ENCODE data around the gene NUCKS1.

The NUCKS1 gene

DNA sequence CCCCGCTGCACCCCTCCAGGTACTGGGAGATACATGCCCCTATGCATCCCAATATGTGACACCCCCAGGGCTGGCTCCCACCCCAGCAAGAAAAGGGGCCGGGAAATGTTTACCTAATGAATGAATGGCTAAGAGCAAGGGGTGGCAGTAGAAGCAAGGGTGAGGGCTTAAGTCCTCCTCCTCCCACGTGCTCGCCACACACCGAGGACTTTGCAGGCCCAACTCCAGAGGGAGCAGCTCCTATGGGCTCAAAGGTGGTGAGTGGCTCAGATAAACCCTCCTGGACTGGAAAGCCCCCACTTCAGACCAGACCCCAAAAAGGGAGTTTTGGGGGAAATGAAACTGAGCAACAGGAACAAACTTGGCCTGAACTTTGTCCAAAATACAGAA, 81.0 kb downstream of the NUCKS1 start:
- Histone ChIP-seq H3K79me2 (ENCODE audit: control insufficient read depth, insufficient read depth, low read length, unreplicated experiment) (peaks cover 5% of the 10 kb centered on the region), H2AFZ (ENCODE audit: low read length, unreplicated experiment) (no peak overlapping the region), H3K27me3 (ENCODE audit: insufficient read depth, low read length) (no peaks in the 10 kb centered on the region), H3K36me3 (ENCODE audit: insufficient read depth, low read length) (no peaks in the 10 kb centered on the region), H3K4me1 (ENCODE audit: control insufficient read depth, insufficient read depth, low read length, unreplicated experiment) (peaks cover 26% of the 10 kb centered on the region), H3K27ac (ENCODE audit: low read depth, low read length) (no peak overlapping the region), H3K4me3 (ENCODE audit: low read depth, low read length) (no peak overlapping the region)

DNA sequence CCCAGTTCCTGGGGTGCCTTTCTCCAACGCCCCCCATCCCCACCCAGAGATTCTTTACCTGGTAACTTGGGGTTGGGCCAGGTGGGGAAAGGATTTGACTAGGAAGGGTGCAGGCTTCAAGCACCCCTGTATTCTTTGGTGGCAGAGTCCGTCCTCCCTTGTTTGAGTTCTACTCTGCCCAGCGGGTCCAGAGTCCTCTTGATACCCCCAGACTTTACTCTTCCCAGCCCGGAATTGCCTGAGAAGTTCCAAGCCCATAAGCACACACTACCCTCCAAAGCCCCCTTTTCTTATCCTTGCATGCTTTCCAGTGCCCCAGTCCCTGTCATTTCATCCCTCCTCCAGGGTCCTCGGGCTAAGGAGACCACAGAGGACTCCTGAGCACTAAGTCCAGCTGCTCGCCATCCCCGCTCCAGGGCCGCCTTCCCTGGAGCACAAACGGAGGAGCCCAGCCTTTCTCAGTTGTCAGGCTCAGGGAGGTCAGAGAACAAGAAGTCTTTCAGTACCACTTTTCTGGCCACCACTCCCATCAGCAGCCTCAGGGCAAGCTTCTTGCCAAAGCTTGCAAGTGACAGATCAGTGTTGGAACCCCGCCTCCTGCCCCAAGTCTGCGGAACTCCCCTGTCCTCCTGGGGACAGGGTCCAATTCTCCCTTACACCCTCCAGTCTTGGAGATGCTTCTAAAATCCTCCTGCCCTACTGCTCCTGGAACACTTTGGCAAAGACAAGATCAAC, 81.9 kb downstream of the NUCKS1 start:
- Histone ChIP-seq H3K36me3 (ENCODE audit: insufficient read depth, low read length) (no peaks in the 10 kb centered on the region), H3K27ac (ENCODE audit: low read depth, low read length) (no peak overlapping the region), H2AFZ (ENCODE audit: low read length, unreplicated experiment) (no peak overlapping the region), H3K79me2 (ENCODE audit: control insufficient read depth, insufficient read depth, low read length, unreplicated experiment) (peaks cover 5% of the 10 kb centered on the region), H3K27me3 (ENCODE audit: insufficient read depth, low read length) (no peaks in the 10 kb centered on the region), H3K4me1 (ENCODE audit: control insufficient read depth, insufficient read depth, low read length, unreplicated experiment) (peaks cover 26% of the 10 kb centered on the region), H3K4me3 (ENCODE audit: low read depth, low read length) (no peak overlapping the region)

- no peak overlapping the region for H3K27ac ChIP-seq (ENCODE audit: low read depth, low read length)
- no peaks in the 10 kb centered on the region for H3K36me3 ChIP-seq (ENCODE audit: insufficient read depth, low read length)
- no peak overlapping the region for H3K4me3 ChIP-seq (ENCODE audit: low read depth, low read length)
- H3K79me2 ChIP-seq (ENCODE audit: control insufficient read depth, insufficient read depth, low read length, unreplicated experiment), result peaks cover 5% of the 10 kb centered on the region
- no peaks in the 10 kb centered on the region for H3K27me3 ChIP-seq (ENCODE audit: insufficient read depth, low read length)
- H2AFZ ChIP-seq (ENCODE audit: low read length, unreplicated experiment), result no peak overlapping the region
- H3K4me1 ChIP-seq (ENCODE audit: control insufficient read depth, insufficient read depth, low read length, unreplicated experiment), result peaks cover 26% of the 10 kb centered on the region
Measured at GRCh38 chr1:205666372-205667166, 83.4 kb downstream of the NUCKS1 start.

- Histone ChIP-seq H3K27me3 (ENCODE audit: insufficient read depth, low read length) (no peaks in the 10 kb centered on the region), H2AFZ (ENCODE audit: low read length, unreplicated experiment) (no peak overlapping the region), H3K4me1 (ENCODE audit: control insufficient read depth, insufficient read depth, low read length, unreplicated experiment) (peaks cover 26% of the 10 kb centered on the region), H3K27ac (ENCODE audit: low read depth, low read length) (no peak overlapping the region), H3K36me3 (ENCODE audit: insufficient read depth, low read length) (no peaks in the 10 kb centered on the region), H3K79me2 (ENCODE audit: control insufficient read depth, insufficient read depth, low read length, unreplicated experiment) (peaks cover 5% of the 10 kb centered on the region), H3K4me3 (ENCODE audit: low read depth, low read length) (no peak overlapping the region)
Measured at GRCh38 chr1:205665201-205666045, 84.6 kb downstream of the NUCKS1 start.

GRCh38 chr1:205664399-205665017, 85.5 kb downstream of the NUCKS1 start:
- H3K27ac ChIP-seq (ENCODE audit: low read depth, low read length), result no peak overlapping the region

GRCh38 chr1:205663286-205663936, 86.6 kb downstream of the NUCKS1 start:
- no peaks in the 10 kb centered on the region for H3K27me3 ChIP-seq (ENCODE audit: insufficient read depth, low read length)
- no peaks in the 10 kb centered on the region for H3K36me3 ChIP-seq (ENCODE audit: insufficient read depth, low read length)
- H3K4me3 ChIP-seq (ENCODE audit: low read depth, low read length), result no peak overlapping the region
- peaks cover 5% of the 10 kb centered on the region for H3K79me2 ChIP-seq (ENCODE audit: control insufficient read depth, insufficient read depth, low read length, unreplicated experiment)
- no peak overlapping the region for H2AFZ ChIP-seq (ENCODE audit: low read length, unreplicated experiment)
- no peak overlapping the region for H3K27ac ChIP-seq (ENCODE audit: low read depth, low read length)
- peaks cover 14% of the 10 kb centered on the region for H3K4me1 ChIP-seq (ENCODE audit: control insufficient read depth, insufficient read depth, low read length, unreplicated experiment)

More at GRCh38 chr1:205664399-205665017, 85.5 kb downstream of the NUCKS1 start:
- H3K36me3 ChIP-seq (ENCODE audit: insufficient read depth, low read length), result no peaks in the 10 kb centered on the region
- no peak overlapping the region for H2AFZ ChIP-seq (ENCODE audit: low read length, unreplicated experiment)
- no peak overlapping the region for H3K4me3 ChIP-seq (ENCODE audit: low read depth, low read length)
- H3K4me1 ChIP-seq (ENCODE audit: control insufficient read depth, insufficient read depth, low read length, unreplicated experiment), result peaks cover 20% of the 10 kb centered on the region
- peaks cover 5% of the 10 kb centered on the region for H3K79me2 ChIP-seq (ENCODE audit: control insufficient read depth, insufficient read depth, low read length, unreplicated experiment)
- no peaks in the 10 kb centered on the region for H3K27me3 ChIP-seq (ENCODE audit: insufficient read depth, low read length)
